ENCODE results near the gene SPRED3.

The SPRED3 gene

DNA sequence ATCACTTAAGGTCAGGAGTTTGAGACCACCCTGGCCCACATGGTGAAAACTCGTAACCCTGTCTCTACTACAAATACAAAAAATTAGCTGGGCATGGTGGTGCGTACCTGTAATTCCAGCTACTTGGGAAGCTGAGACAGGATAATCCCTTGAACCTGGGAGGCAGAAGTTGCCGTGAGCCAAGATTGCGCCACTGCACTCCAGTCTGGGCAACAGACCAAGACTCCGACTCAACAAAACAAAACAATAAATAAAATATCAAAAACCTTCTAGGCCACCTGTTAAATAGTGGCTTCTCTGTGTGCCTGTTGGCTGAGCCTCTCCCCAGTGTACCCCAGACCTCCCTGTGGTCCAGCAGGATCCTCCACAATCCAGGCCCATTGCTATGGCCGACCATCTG is 17.4 kb upstream of the SPRED3 start:
- DNase-seq (ENCODE audit: low spot score): no peak

DNA sequence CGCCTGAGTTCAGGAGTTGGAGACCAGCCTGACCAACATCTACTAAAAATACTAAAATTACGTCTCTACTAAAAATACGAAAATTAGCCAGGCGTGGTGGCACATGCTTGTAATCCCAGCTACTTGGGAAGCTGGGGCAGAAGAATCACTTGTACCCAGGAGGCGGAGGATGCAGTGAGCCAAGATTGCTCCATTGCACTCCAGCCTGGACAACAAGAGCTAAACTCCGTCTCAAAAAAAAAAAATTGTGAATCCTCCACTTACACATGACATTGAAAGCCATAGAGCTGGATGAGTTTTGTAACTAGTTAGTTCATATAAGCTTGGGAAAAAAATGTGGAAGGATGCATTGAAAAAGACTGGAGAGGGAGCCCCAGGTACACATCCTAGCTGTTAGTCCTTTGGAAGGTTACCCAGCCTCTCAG is 14.6 kb upstream of the SPRED3 start:
- no peak for DNase-seq (ENCODE audit: low spot score)

DNA sequence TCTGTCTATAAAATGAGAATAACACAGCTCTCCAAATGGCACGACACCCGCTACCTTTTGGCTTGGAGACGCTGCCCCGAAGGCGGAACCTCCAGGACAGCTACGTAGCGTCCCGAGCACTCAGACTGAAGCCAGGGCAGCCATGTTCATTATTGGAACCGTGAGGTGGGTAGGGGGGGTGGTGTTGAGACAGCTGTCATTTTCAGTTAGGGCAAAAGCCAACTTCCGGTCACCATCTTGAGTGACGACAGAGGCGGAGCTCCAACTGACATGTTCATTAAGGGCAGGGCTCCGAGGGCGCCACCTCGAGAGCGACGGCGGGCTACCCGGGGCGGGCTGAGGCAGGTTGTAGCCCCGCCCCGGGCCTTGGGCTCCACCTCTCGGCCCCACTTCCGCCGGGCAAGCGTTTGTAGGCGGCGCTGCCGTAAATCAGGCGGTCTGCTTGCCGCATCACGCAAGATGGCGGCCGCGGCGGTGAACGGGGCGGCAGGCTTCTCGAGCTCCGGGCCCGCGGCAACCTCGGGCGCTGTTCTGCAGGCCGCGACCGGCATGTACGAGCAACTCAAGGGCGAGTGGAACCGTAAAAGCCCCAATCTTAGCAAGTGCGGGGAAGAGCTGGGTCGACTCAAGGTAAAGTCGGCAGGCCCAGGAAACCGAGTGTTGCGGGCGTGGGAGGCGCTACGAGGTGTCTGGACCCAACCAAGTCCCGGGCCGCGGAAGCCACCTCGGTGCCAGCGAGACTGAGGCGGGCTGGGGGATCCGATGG is 14.0 kb upstream of the SPRED3 start, which contains the start of gene PSMD8:
Gene PSMD8 (plus strand): TSS at position 240 of the 766 bp plus-strand sequence. CDS start 31 bp downstream, at position 271.
- peak; percentile 98 for DNase-seq (ENCODE audit: low spot score)

DNA sequence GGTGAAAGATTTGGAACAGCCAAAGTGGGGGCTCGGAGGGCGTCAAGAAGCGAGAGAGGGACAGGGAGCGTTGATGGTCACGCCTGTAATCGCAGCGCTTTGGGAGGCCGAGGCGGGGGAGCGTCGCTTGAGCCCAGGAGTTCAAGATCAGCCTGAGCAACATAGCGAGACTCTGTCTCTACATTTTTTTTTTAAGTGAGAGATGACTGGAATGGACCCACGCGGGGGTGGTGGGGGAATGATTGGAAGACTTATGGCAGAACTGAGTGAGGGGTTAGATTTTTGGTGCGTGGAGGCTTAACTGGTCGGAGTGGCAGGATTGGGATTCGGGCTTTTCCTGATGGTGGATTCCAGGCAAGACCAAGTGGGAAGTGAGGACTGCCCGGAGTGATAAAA is 13.4 kb upstream of the SPRED3 start:
- DNase-seq (ENCODE audit: low spot score): no peak

DNA sequence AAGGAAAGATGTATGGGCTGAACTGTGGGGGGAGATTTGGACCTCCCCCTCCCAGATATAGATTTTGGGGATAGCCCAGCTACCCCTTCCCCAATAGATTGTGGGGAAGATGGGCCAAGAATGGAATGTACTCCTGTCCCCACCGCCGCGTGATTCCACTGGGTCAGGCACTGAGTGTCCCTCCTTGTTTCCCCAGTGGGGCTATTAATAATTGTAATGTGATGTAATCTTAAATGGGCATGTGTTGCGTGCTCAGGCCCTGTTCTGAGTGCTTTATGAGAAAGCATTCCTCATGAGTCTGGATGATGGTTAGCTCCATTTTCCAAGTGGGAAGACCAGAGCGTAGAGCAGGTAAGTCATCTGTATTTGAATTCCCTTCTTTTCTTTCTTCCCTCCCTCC is 12.7 kb upstream of the SPRED3 start:
- DNase-seq (ENCODE audit: low spot score): no peak

DNA sequence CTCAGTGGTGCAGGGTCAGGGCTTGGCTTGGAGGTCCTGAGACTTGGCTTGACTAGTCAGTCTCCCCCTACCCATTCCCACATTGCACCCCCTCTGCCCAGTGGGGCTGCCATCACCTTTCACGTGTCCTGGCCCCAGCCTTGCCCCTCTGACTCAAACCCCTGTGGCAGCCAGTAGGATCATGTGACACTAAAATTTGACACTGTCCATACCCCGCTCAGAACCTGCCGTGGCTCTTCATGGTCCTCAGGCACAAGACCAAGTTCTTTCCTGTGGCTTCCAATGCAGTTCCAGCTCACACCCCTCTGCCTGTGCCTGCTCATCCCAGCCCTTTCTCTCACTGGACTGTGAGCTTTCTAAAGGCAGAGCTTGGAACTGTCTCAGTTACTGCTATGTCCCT is 11.9 kb upstream of the SPRED3 start:
- DNase-seq (ENCODE audit: low spot score): no peak

DNA sequence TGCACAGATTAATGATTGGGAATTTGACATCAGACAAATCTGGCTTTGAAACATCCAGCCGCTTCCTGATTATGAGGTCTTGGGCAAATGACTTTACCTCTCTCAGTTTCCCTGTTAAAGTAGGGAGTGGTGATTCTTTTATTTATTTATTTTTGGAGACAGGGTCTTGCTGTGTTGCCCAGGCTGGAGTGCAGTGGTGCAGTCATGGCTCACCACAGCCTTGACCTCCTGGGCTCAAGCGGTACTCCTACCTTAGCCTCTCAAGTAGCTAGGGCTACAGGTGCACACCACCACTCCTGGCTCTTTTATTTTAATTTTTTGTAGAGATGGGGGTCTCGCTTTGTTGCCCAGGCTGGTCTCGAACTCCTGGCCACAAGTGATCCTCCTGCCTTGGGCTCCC is 11.4 kb upstream of the SPRED3 start:
- DNase-seq (ENCODE audit: low spot score): no peak

DNA sequence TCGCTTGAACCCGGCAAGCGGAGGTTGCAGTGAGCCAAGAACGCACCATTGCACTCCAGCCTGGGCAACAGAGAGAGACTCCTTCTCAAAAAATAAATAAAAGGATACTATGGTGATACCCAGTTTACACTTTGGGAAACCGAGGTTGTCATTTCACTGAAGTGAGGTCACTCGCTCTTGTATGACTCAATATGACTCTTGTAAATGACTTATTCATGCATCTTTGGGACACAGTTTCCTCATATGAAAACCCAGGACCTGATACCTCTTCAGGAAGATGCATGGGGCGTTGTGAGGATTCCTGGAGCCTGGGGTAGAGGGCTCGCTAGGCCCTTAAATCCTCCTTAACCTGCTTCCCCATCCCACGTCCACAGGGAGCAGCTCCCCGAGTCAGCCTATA is 9.6 kb upstream of the SPRED3 start:
- no peak for DNase-seq (ENCODE audit: low spot score)

DNA sequence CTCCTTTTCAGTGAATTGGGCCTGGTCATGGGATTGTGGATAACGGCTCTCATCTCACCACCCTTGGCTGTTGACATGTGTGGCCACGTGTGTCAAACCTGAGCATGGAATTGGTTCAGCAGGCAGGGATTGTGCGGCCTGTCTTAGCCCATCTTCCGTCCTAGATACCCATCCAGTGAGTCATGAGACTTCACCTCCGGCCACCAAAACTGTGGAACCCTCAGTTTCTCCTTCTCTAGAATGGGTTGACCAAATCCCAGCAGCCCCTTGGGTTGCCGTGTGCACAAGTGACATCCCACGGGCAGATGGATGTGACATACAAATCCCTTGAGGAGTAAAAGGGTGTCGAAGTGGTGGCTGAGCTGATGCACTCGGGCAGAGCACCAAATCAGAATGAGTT is 7.4 kb upstream of the SPRED3 start:
- DNase-seq (ENCODE audit: low spot score): no peak

DNA sequence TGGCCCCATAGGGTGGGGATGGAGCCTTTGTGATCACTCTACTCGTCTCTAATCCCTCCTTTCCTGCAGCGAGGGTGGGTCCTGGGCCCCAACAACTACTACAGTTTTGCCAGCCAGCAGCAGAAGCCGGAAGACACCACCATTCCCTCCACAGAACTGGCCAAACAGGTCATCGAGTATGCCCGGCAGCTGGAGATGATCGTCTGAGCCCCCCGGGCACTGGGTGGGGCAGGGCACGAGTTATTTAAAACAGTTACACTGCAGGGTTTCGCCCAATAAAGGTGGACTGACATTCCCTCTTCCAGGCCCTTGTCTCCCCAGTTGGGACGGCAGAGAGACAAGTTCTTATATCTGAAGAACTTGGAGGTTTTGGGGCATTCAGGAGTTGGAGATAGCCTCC is 5.3 kb upstream of the SPRED3 start:
- DNase-seq (ENCODE audit: low spot score): no peak

DNA sequence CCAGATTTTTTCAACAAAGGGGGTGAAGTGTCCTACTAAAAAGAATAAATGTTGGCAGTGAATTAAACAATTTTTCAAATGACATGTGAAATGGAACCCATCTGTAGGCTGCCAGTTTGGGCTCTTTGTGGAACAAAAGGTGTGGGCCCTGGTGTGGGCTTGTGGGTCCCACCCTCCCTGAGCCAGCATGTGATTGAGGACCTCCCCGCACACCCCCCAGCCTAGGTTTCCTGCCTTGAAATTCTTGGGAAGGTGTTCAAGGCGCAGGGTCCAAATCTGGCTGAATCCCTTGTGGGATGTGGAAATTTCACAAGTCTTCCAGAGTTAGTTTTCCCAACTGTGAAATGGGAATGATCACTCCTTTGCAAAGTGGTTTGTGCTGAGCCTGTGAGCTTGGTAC is 4.8 kb upstream of the SPRED3 start:
- DNase-seq (ENCODE audit: low spot score): no peak

DNA sequence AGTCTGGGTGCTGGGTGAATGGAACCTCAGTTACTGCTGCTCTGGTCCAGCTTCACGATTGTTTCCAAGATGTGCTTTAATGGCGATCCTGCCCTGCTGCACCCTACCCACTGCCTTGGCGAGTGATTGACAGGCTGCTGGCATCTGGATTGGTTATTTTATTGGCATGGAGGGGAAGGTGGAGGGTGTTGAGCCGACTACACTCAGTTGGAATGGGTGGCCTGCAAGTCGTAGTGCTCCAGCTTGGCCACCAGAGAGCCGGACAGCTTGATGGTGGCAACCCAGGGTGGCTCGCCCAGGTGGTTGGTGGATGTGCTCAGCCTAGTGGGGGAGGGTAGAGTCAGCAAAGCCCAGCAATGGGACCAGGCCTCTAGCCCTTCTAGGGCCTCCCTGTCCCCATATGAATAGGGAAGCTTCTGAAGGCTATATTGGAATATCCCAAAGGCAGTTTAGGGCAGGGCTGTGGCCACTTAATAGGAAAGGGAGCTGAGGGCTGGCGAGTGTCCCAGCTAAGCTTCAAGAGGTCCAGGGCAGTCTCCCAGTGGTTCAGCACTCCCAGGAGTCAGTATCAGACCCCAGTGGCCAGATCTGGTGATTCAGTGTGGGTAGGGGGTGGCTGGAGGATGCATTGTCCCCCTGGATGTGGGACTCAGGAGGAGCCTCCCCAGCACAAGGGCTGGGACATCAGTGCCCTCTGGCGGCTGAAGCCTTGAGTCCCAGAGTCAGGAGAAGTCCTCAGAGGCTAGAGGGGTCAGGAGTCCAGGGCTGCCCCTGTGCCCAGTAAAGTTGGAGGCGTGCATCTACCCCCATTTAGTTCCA is 4.1 kb upstream of the SPRED3 start:
- DNase-seq (ENCODE audit: low spot score): no peak

DNA sequence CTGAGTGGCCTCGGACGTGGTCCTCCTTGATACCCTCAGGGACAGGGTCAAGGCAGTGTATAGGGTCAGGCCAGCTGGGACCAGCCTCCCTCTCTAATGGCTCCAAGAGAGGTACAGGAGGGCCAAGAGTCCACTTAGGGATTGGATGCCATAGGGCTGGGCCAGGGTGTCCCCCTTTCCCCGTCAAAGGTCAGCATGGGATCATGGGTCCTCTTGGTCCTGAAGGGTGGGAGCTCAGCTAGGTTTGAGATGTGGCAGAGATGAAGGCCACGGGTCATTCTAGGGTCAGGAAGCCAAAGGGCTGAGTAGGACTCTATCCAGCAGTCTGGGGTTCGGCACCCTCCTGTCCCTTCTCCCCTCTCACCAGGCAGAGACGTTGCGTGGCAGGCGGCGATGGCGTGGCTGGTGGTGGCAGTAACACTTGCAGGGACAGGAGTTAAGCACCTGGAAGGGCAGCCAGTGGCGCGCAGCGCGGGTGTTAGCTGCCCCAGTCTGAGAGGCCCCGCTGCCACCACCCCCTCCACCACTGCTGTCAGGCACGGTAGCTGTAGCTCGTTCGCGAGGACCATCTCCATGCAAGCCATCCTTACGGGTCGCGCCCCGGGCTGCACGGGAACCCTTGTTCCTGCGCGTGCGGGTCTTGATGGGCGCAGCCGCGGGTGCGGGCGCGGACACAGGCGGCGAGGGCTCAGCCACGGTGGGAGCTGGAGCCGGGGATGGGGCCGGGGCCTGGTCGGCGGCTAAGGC is 3.3 kb upstream of the SPRED3 start:
- DNase-seq (ENCODE audit: low spot score): no peak

DNA sequence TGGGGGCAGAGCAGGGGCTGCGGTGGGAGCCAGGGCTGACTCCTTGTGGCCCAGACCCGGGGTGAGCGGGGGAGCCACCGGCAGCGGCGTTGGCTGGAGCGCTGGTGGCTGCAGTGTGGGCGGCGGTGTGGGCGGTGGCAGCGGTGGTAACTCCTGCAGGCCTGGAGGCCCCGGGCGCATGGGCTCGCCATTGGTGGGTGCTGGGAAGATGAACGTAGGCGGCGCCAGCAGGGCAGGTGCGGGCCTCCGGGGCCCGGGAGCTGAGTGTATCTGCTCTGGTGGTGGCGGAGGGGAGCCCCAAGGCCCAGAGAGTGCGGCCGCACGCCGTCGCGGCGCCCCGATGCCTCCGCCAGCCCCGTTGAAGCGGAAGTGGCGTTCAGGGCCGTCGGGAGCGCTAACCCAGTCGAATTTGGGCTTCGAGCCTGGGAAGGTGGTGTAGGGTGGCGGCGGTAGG is 2.7 kb upstream of the SPRED3 start:
- DNase-seq (ENCODE audit: low spot score): no peak

DNA sequence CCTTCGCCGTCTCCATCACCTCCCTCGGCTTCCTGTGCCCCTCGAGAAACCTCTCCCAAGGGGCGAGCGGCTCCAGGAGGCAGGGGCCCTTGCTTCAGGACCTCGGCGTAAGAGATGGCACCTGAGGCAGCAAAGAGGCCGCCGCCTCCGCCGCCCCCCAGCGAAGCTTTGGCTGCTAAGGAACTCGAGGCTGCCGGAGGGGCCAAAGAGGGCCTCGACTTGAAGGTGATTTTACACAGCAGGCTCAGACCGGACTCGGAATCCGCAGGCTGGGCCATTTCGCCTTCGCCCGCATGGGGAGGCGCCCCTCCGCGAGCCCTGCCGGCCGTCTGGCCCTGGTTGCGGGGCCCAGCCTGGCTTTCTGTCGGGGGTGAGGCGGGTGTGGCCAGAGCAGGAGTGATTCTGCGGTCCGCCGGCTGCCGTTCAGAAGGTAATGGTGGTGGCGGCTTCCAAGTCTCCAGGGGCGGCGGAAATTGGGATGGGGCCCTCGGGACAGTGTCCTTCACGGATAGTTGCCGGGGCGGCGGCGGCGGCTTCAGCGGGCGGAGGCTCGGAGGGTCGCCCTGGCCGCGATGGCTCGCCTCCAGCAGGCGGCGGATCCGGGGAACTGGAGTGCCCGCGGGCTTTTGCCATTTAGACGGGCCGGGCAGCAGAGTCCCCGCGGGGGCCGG is 2.1 kb upstream of the SPRED3 start:
- no peak for DNase-seq (ENCODE audit: low spot score)

DNA sequence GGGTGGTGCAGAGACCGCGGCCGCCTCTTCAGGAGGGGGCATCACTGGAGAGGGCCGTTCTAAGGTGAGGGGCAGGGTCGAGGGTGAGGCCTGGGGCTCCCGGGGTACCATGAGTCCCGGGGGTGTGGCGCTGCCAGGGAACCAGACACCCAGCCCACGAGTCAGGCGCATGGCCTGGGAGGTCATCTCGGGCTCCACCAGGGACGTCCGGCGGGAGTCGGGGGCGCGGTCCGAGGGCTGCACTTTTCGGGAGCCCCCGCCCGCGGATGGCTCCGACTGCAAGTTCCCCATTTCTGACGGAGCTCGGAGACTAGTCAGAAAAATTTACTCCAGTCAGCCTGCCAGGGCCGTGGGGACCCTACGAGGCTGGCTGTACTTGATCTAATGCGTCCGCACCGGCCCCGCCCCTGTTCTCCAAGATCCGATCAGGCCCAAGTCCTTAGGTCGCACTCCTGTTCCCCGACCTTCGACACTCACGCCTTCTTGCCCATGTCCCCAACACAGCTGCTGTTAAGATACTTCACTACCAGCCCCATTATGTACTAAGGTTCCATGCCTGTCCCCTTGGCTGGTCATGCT is 1.4 kb upstream of the SPRED3 start:
- DNase-seq (ENCODE audit: low spot score): no peak

DNA sequence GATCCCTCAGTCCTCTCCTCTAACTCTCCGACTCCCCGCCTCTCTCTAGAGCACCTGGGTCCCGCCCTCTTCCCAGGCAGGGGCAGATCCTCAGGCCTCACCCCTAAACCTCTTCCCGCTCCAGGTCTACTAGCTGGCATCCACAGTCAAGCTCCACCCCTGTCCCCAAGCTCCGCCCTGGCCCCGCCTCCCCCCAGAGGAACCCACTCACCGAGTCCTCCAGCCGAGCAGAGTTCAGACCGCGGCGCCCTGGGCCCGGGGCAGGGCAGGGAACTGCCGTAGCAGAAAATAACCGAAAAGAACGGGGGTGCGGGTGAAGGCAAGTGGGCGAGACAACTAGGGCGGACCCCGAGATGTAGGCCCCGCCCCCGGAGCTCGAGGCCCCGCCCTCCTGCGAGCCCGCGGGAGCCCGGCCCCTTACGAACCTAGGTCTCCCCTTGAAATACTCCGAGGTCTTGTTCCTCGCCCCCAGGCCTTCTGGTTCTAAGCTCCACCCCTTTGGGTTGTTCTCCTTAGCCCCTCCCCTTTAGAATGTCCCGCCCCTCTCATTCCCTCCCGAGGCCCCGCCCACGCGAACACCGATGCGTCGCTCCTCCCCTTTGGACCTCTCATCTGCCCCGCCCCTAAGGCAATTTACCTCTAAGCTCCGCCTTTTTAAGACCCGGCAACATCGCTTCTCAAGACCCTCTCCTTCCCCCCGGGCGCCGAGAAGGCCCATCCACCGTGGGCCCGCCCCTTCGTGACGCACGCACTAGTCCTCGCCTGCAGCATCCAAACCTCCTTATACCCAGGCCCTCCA is 748 bp upstream of the SPRED3 start, which contains the start of gene GGN:
Gene GGN (minus strand): TSS at position 485 of the 799 bp plus-strand sequence. CDS start 773 bp downstream, outside the sequence.
- peak; percentile 93 for DNase-seq (ENCODE audit: low spot score)

DNA sequence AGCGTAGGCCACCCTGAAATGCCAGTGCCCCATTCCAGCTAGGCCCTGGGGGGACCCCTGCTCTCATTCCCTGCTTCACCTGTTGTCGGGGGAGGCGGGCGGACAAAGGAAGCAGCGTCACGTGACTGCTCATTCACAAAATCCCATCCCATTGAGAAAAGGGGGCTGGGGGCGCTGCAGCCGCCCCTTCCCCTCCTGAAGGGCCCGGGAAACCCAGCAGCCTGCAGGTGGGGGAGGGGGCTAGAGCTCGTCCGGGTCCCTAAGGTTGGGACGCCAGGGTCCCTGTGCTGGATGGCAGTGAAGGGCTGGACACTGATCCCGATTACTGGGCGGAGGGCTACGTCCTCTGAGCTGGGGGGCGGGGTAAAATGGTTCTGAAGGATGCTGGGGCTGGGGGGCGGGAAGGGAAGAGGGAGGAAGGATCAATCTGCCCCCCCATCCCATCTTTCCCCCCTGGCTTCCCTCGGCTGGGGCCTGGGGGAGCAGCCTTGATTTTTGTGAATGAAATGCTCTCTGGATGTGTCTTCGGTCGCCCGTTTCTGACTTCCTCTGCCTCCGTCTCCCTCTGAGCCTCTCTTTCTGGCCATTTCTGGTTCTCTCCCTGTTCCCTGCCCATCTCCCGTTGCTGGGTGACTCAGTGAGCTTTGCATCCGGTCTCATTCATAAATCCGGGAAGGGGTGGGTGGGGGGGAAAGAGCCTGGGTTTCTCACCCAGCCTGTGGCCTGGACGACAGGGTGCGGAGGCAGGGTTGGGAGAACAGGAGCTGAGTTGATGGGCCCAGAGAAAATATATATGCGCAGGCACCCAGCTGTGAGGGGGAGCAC is 816 bp downstream of the SPRED3 start:
- peak; percentile 34 for DNase-seq (ENCODE audit: low spot score)
